ENCODE results near the gene GNLY.

- no peak for TF ChIP-seq CTCF (conservative IDR thresholded peaks at IDR 0.05; ENCODE audit: low read depth, low read length)
- no peak for TF ChIP-seq EZH2 (IDR thresholded peaks at IDR 0.05; ENCODE audit: low read length, unreplicated experiment)
These were observed at the start of gene GNLY for GRCh38 chr2:85694052-85695025.

All from PC-3 (cell line).